HepG2 (cell line): Measurements from ENCODE around the gene GTF2H2C. TPM values are rescaled to one million over a fixed set of nuclear protein-coding genes. Genes with fewer than 3 reads are reported as not detected.
"Not testable (repeated sequence)": the region's sequence is repeated elsewhere in the genome, so short reads cannot be mapped to it uniquely, and the experiment has no call there.

Source experiments
- ATAC-seq: fragments of 200-7000 bp; cut with Tn5 transposase; 3 replicates; pipeline ENCODE4 v1.9.1; 2020; ENCODE audit warnings: mild to moderate bottlenecking, moderate library complexity
- BruUV-seq: library from RNA; stranded (reverse); fragments of 400-500 nt; replicated peaks from 2 replicates; lab custom pipeline; 2021; lab: Mats Ljungman, UMichigan
- CTCF ChIA-PET: fragments of 300-600 bp; formaldehyde crosslinking; extraction: SDS; loops from one replicate; lab custom pipeline; 2021; ENCODE audit warnings: low total read pairs, inconsistent platforms, low intra/inter-chr PET ratio; lab: Yijun Ruan, JAX
- POLR2A ChIA-PET: fragments of 350-600 bp; sonication (Branson Sonifier 250); formaldehyde crosslinking; loops from one replicate; lab custom pipeline; 2020; ENCODE audit warnings: antibody characterized with exemption, inconsistent platforms; lab: Yijun Ruan, JAX
- DNase-seq: peaks from one replicate; pipeline ENCODE4 v3.0.0-alpha.2; 2015; ENCODE audit warnings: low spot score
- FAIRE-seq: peaks from 3 replicates; lab custom pipeline; 2011; peaks lifted over from hg19 to GRCh38; lab: Jason Lieb, UNC
- H2AFZ ChIP-seq: one replicate; pipeline ENCODE4 v1.6.1; 2011; ENCODE audit warnings: low read length, inconsistent platforms
- H3K27ac ChIP-seq: fragments of 300-600 bp; 3 replicates; pipeline ENCODE4 v1.8.0; 2011; ENCODE audit warnings: mixed run types, mild to moderate bottlenecking, mixed read lengths, low read length, inconsistent platforms; ENCODE audit not compliant: insufficient read depth; ENCODE audit errors: extremely low read length
- H3K27me3 ChIP-seq, 2 experiments: fragments of 200-600 bp in 1 of 2; 2 replicates in 1 of 2; 3 replicates in 1 of 2; pipeline versions ENCODE4 v1.6.0 to v1.8.0; 2011; ENCODE audit warnings: low read length in 2 of 2, mild to moderate bottlenecking in 2 of 2, moderate library complexity in 2 of 2, inconsistent platforms in 1 of 2; ENCODE audit not compliant: insufficient read depth in 2 of 2, control insufficient read depth in 1 of 2
- H3K36me3 ChIP-seq, 2 experiments: fragments of 200-600 bp in 1 of 2; replicated peaks in 1 of 2; 2 replicates in 1 of 2; 3 replicates in 1 of 2; pipeline versions ENCODE4 v1.5.1 to v1.8.0; 2011; ENCODE audit warnings: low read length in 2 of 2, inconsistent platforms in 1 of 2; ENCODE audit not compliant: insufficient read depth in 2 of 2, control insufficient read depth in 1 of 2
- H3K4me1 ChIP-seq: 2 replicates; pipeline ENCODE4 v1.5.1; 2012; ENCODE audit warnings: low read length, inconsistent platforms; ENCODE audit not compliant: insufficient read depth
- H3K4me2 ChIP-seq: 2 replicates; pipeline ENCODE4 v1.6.0; 2011; ENCODE audit warnings: low read depth, low read length, inconsistent platforms
- H3K4me3 ChIP-seq, 3 experiments: fragments of 200-600 bp in 1 of 3; sonication (generic), shearing (Covaris generic) in 1 of 3; replicated peaks in 1 of 3; 2 replicates each; pipeline ENCODE4 v1.5.1; 2011 to 2016; ENCODE audit warnings: low read length in 3 of 3, inconsistent platforms in 2 of 3, low read depth in 2 of 3, mild to moderate bottlenecking in 2 of 3, control low read depth in 1 of 3, mixed read lengths in 1 of 3; ENCODE audit not compliant: insufficient read depth in 1 of 3
- H3K79me2 ChIP-seq: one replicate; pipeline ENCODE4 v1.6.1; 2011; ENCODE audit warnings: low read length, inconsistent platforms; ENCODE audit not compliant: insufficient read depth
- H3K9ac ChIP-seq: 2 replicates; pipeline ENCODE4 v1.6.0; 2011; ENCODE audit warnings: mild to moderate bottlenecking, low read depth, low read length, inconsistent platforms; ENCODE audit not compliant: insufficient read depth
- H3K9me3 ChIP-seq: 2 replicates; pipeline ENCODE4 v1.5.1; 2012; ENCODE audit warnings: mild to moderate bottlenecking, low read length
- H4K20me1 ChIP-seq: 2 replicates; pipeline ENCODE4 v1.6.0; 2011; ENCODE audit warnings: inconsistent platforms, mild to moderate bottlenecking, low read length, moderate library complexity; ENCODE audit not compliant: insufficient read depth
- WGBS: methylation state at CpG from one replicate; pipeline ENCODE4 v1.1.6; 2017; ENCODE audit warnings: low lambda C conversion rate; 5-methylcytosine and 5-hydroxymethylcytosine counted together
- in situ Hi-C: cut with HindIII; loops from 2 replicates; pipeline ENCODE4 v1.10.0; 2017; ENCODE audit warnings: low pct_unique_long_range_greater_than_20kb; ENCODE audit not compliant: extremely low pct_ligation_motif_present
- intact Hi-C: fragments of 100-400 bp; cut with micrococcal nuclease; formaldehyde crosslinking; loops from one replicate; pipeline ENCODE4 v1.10.0; 2022; ENCODE audit not compliant: unreplicated experiment
- polyA plus RNA-seq, 8 experiments: library from polyadenylated mRNA; depleted of rRNA in 3 of 8; stranded (reverse) in 7 of 8; unstranded in 1 of 8; fragments of >200 nt; fragmentation: Illumina TruSeq in 4 of 8; extraction: Trizol in 4 of 8; gene quantifications; 2 replicates each; pipeline versions ENCODE4 v1.2.1 to v1.2.3, GENCODE V29; 2011 to 2016; ENCODE audit warnings: low read depth in 4 of 8, missing spikeins in 1 of 8, mixed read lengths in 1 of 8; ENCODE audit not compliant: insufficient read depth in 1 of 8
- total RNA-seq, 5 experiments: library from RNA; depleted of rRNA; stranded (reverse); fragments of >200 nt; fragmentation: Illumina TruSeq; extraction: Trizol; gene quantifications; 2 replicates each; pipeline ENCODE4 v1.2.3, GENCODE V29; 2016; ENCODE audit warnings: low read depth in 1 of 5

GTF2H2C gene
- total and polyA plus RNA-seq, 2 of the 13 experiments (the other 11 are each of a cell fraction or from before 2014, with no cell fraction given), result 29.7 to 62.9 TPM

DNA sequence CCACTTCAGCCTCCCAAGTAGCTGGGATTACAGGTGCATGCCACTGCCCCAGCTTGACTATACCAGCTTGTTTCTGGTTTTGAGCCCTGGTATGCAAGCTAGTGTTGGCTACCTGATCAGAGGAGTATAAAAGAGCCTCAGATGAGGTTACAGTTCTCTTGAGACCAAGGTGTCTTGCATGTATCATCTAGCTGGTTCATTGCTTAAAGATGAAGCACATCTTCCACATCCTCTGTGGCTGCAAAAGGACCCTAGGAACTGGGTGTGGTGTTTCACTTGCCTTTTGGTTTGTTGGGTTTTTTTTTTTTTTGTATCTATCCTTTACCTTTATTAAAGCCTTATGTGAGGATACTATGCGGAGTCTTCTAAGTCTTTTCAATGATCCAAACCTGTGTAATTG is 47.8 kb downstream of the GTF2H2C start:
- BruUV-seq, CTCF ChIA-PET, intact Hi-C loops, POLR2A ChIA-PET, in situ Hi-C loops, H2AFZ ChIP-seq, H3K4me2 ChIP-seq, ATAC-seq, H3K9me3 ChIP-seq, H3K4me3 ChIP-seq, H3K79me2 ChIP-seq, H3K36me3 ChIP-seq, H3K9ac ChIP-seq, H4K20me1 ChIP-seq, H3K4me1 ChIP-seq, FAIRE-seq, H3K27me3 ChIP-seq, H3K27ac ChIP-seq, DNase-seq: not testable (repeated sequence)
- no CpG with 5 or more reads among the region's 1 CpG for WGBS

DNA sequence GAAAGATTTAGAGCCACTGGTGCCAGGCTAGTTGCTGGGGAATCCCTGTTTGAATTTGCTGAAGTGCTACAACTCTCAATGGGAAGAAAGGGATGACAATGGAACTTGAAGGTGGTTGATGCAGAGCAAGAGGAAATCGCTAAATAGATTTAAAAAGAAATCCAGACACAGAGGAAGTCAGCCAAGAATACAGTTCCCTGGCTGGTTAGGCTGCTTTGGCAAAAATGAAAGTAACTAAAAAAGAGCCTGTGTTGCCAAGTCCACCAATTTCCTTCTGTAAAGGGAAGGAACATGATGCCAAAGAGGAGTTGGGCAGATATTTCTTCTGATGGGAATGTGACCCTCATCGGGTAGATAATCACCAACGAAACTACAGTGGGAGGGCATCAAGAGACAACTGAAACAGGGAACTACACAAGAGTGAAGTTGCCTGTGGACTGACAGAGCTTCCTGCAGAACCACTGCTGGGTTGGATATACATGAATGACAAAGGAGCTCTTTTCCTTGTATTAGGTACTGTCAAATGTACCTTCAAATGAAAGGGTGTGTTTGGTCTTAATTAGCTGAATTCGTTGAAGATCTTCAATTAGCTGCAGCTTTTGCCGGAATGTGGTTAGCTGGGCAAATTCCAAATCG is 49.0 kb downstream of the GTF2H2C start:
- H3K36me3 ChIP-seq, H4K20me1 ChIP-seq, H3K27me3 ChIP-seq, H3K79me2 ChIP-seq, BruUV-seq, DNase-seq, H3K4me3 ChIP-seq, H3K4me1 ChIP-seq, FAIRE-seq, H3K27ac ChIP-seq, POLR2A ChIA-PET, CTCF ChIA-PET, H3K4me2 ChIP-seq, intact Hi-C loops, in situ Hi-C loops, H3K9me3 ChIP-seq, H2AFZ ChIP-seq, H3K9ac ChIP-seq: not testable (repeated sequence)
- ATAC-seq, result peak; percentile 81
- WGBS, result no CpG with 5 or more reads among the region's 6 CpGs

DNA sequence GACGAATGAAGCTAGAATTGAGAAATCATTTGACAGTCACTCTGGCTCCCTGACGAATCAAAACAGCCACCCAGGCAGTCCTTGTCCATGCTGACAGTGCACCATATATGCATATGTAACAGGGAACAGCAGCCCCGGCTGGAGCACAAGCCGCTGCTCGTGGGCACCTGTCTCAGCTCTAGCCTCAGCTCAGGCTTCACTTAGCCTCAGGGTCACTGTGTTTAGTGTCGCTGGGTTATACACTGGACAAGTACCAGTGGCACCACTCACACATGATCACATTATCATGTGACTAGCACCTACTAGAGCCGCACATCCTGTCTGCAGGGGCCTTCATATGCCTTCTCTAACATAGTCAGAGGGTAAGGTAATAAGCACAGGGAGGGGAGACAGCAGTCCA is 54.9 kb downstream of the GTF2H2C start:
- BruUV-seq, DNase-seq, H3K4me3 ChIP-seq, H2AFZ ChIP-seq, H3K27me3 ChIP-seq, intact Hi-C loops, in situ Hi-C loops, H3K4me1 ChIP-seq, H3K36me3 ChIP-seq, H4K20me1 ChIP-seq, FAIRE-seq, H3K27ac ChIP-seq, CTCF ChIA-PET, H3K79me2 ChIP-seq, POLR2A ChIA-PET, H3K9me3 ChIP-seq, H3K9ac ChIP-seq, H3K4me2 ChIP-seq: not testable (repeated sequence)
- ATAC-seq, result peak; percentile 93
- WGBS, result no CpG with 5 or more reads among the region's 7 CpGs

DNA sequence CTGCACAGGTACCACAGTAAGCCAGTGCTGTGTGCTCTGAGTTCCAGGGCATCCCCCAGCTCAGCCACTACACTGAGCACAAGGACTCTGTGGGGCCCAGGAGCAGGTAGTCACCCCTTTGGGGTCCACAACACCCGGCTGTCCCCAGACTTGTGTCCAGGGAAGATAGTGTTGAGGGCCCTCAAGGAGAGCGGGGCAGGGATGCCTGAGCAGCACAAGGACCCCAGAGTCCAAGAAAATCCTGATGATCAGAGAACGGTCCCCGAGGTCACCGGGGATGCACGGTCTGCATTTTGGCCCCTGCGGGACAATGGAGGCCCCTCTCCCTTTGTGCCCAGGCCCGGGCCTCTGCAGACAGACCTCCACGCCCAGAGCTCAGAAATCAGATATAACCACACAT is 71.9 kb downstream of the GTF2H2C start:
- POLR2A ChIA-PET, ATAC-seq, H2AFZ ChIP-seq, H3K9me3 ChIP-seq, H3K9ac ChIP-seq, BruUV-seq, H3K27me3 ChIP-seq, intact Hi-C loops, DNase-seq, H3K4me1 ChIP-seq, FAIRE-seq, H3K27ac ChIP-seq, H3K4me2 ChIP-seq, in situ Hi-C loops, H3K36me3 ChIP-seq, H3K79me2 ChIP-seq, H4K20me1 ChIP-seq, CTCF ChIA-PET, H3K4me3 ChIP-seq: not testable (repeated sequence)
- 98% methylated on average over 7 of the region's 9 CpGs for WGBS
